Hepatocyte (in vitro differentiated cells): ENCODE results near the gene TMBIM1.

Source experiments
- CTCF ChIP-seq: fragments of 200-600 bp; sonication (generic); IDR thresholded peaks from 2 replicates; pipeline ENCODE4 v1.5.1; 2016; ENCODE audit warnings: antibody characterized with exemption, mild to moderate bottlenecking; ENCODE audit not compliant: poor library complexity
- EZH2 ChIP-seq: fragments of 200-600 bp; sonication (generic); IDR thresholded peaks from 2 replicates; pipeline ENCODE4 v1.6.1; 2016; ENCODE audit warnings: antibody characterized with exemption, mild to moderate bottlenecking, borderline replicate concordance

GRCh38 chr2:218332288-218332687 lies 40.0 kb upstream of the TMBIM1 start:
- TF ChIP-seq EZH2 (no peak), CTCF (no peak)
